HCT116 (cell line): ENCODE measurements around the gene SWAP70.
"Not testable (repeated sequence)": the region's sequence is repeated elsewhere in the genome, so short reads cannot be mapped to it uniquely, and the experiment has no call there.

ENCODE experiments used
- CEBPB ChIP-seq: IDR thresholded peaks from 2 replicates; pipeline ENCODE4 v1.6.1; 2012; ENCODE audit warnings: low read depth
- ELF1 ChIP-seq: IDR thresholded peaks from 2 replicates; pipeline ENCODE4 v1.6.1; 2012; ENCODE audit warnings: low read depth, borderline replicate concordance
- EZH2 ChIP-seq: fragments of 200-600 bp; sonication (generic); IDR thresholded peaks from 2 replicates; pipeline ENCODE4 v1.6.1; 2017; ENCODE audit warnings: antibody characterized with exemption, mixed run types
- JUND ChIP-seq: IDR thresholded peaks from 2 replicates; pipeline ENCODE4 v1.6.1; 2012
- POLR2A ChIP-seq: IDR thresholded peaks from 2 replicates; pipeline ENCODE4 v1.7.0; 2011; ENCODE audit warnings: borderline replicate concordance; ENCODE audit not compliant: insufficient read depth, insufficient read length; ENCODE audit errors: extremely low read depth
- POLR2AphosphoS5 ChIP-seq: IDR thresholded peaks from 2 replicates; pipeline ENCODE4 v1.6.1; 2011; ENCODE audit warnings: mild to moderate bottlenecking, low read depth, low read length, moderate library complexity
- RAD21 ChIP-seq: IDR thresholded peaks from 2 replicates; pipeline ENCODE4 v1.6.1; 2012; ENCODE audit warnings: low read depth, mild to moderate bottlenecking
- SP1 ChIP-seq: IDR thresholded peaks from 2 replicates; pipeline ENCODE4 v1.6.1; 2012; ENCODE audit warnings: low read depth
- YY1 ChIP-seq: IDR thresholded peaks from 2 replicates; pipeline ENCODE4 v1.6.1; 2011; ENCODE audit warnings: low read length, low read depth, moderate library complexity, mild to moderate bottlenecking; ENCODE audit not compliant: insufficient replicate concordance; ENCODE audit errors: extremely low read depth
- TF ChIP-seq, protein P1 (sequence below): IDR thresholded peaks from 2 replicates; pipeline ENCODE4 v1.6.1; 2012; ENCODE audit warnings: low read depth
- TF ChIP-seq, protein P2 (sequence below): IDR thresholded peaks from 2 replicates; pipeline ENCODE4 v1.6.1; 2012
- TF ChIP-seq, protein P3 (sequence below), 3 experiments: fragments of 200-600 bp in 1 of 3; sonication (generic) in 1 of 3; IDR thresholded peaks in 2 of 3; conservative IDR thresholded peaks in 1 of 3; 2 replicates each; pipeline ENCODE4 v1.5.1; 2012 to 2017; ENCODE audit warnings: low read depth in 2 of 3, low read length in 2 of 3, antibody characterized with exemption in 1 of 3, borderline replicate concordance in 1 of 3, control low read depth in 1 of 3, mild to moderate bottlenecking in 1 of 3, mixed read lengths in 1 of 3, mixed run types in 1 of 3, moderate library complexity in 1 of 3; ENCODE audit not compliant: insufficient read depth in 1 of 3

DNA sequence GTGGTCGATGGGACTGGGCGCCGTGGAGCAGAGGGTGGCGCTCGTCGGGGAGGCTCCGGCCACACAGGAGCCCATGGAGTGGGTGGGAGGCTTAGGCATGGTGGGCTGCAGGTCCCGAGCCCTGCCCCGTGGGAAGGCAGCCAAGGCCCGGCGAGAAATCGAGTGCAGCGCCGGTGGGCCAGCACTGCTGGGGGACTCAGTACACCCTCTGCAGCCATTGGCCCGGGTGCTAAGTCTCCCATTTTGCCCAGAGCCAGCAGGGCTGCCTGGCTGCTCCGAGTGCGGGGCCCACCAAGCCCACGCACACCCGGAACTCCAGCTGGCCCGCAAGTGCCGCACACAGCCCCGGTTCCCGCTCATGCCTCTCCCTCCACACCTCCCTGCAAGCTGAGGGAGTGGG lies 40.8 kb upstream of the SWAP70 start:
- not testable (repeated sequence) for TF ChIP-seq POLR2AphosphoS5, YY1, POLR2A, ELF1, RAD21, SP1, EZH2, CEBPB, JUND
- TF ChIP-seq, protein P1, sequence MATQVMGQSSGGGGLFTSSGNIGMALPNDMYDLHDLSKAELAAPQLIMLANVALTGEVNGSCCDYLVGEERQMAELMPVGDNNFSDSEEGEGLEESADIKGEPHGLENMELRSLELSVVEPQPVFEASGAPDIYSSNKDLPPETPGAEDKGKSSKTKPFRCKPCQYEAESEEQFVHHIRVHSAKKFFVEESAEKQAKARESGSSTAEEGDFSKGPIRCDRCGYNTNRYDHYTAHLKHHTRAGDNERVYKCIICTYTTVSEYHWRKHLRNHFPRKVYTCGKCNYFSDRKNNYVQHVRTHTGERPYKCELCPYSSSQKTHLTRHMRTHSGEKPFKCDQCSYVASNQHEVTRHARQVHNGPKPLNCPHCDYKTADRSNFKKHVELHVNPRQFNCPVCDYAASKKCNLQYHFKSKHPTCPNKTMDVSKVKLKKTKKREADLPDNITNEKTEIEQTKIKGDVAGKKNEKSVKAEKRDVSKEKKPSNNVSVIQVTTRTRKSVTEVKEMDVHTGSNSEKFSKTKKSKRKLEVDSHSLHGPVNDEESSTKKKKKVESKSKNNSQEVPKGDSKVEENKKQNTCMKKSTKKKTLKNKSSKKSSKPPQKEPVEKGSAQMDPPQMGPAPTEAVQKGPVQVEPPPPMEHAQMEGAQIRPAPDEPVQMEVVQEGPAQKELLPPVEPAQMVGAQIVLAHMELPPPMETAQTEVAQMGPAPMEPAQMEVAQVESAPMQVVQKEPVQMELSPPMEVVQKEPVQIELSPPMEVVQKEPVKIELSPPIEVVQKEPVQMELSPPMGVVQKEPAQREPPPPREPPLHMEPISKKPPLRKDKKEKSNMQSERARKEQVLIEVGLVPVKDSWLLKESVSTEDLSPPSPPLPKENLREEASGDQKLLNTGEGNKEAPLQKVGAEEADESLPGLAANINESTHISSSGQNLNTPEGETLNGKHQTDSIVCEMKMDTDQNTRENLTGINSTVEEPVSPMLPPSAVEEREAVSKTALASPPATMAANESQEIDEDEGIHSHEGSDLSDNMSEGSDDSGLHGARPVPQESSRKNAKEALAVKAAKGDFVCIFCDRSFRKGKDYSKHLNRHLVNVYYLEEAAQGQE, result not testable (repeated sequence)
- TF ChIP-seq, protein P2, sequence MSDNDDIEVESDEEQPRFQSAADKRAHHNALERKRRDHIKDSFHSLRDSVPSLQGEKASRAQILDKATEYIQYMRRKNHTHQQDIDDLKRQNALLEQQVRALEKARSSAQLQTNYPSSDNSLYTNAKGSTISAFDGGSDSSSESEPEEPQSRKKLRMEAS, result not testable (repeated sequence)
- TF ChIP-seq, protein P3, sequence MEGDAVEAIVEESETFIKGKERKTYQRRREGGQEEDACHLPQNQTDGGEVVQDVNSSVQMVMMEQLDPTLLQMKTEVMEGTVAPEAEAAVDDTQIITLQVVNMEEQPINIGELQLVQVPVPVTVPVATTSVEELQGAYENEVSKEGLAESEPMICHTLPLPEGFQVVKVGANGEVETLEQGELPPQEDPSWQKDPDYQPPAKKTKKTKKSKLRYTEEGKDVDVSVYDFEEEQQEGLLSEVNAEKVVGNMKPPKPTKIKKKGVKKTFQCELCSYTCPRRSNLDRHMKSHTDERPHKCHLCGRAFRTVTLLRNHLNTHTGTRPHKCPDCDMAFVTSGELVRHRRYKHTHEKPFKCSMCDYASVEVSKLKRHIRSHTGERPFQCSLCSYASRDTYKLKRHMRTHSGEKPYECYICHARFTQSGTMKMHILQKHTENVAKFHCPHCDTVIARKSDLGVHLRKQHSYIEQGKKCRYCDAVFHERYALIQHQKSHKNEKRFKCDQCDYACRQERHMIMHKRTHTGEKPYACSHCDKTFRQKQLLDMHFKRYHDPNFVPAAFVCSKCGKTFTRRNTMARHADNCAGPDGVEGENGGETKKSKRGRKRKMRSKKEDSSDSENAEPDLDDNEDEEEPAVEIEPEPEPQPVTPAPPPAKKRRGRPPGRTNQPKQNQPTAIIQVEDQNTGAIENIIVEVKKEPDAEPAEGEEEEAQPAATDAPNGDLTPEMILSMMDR (IDR thresholded peaks at IDR 0.05 in 2 of 3, conservative IDR thresholded peaks at IDR 0.05 in 1 of 3; ENCODE audit: borderline replicate concordance in 1 of 3, insufficient read depth in 1 of 3, low read depth in 2 of 3, low read length in 2 of 3), result not testable (repeated sequence)
